Glomerular endothelial cell (primary cell): ENCODE data around the gene PRDM16. TPM values are rescaled to one million over a fixed set of nuclear protein-coding genes. Genes with fewer than 3 reads are reported as not detected.

Source experiments
- DNase-seq: peaks from one replicate; pipeline ENCODE4 v3.0.0-alpha.2; 2011; ENCODE audit warnings: low read depth, low spot score; ENCODE audit errors: extremely low read depth
- total RNA-seq: library from RNA; depleted of rRNA; stranded (reverse); fragments of >200 nt; gene quantifications from 2 replicates; pipeline ENCODE4 v1.2.3, GENCODE V29; 2015

The PRDM16 gene
- total RNA-seq, 1 donor from 2014 or later, result 0.12 TPM

- no peak for DNase-seq
Measured at GRCh38 chr1:3474421-3474820, 405.4 kb downstream of the PRDM16 start.

GRCh38 chr1:3475839-3476573 is 407.0 kb downstream of the PRDM16 start:
- DNase-seq, result no peak

GRCh38 chr1:3476666-3477065 is 407.7 kb downstream of the PRDM16 start:
- no peak for DNase-seq

- no peak for DNase-seq
Measured at GRCh38 chr1:3477241-3477995, 408.4 kb downstream of the PRDM16 start.

GRCh38 chr1:3478187-3478586 is 409.2 kb downstream of the PRDM16 start:
- no peak for DNase-seq

GRCh38 chr1:3479511-3480368 is 410.7 kb downstream of the PRDM16 start:
- DNase-seq, result no peak

GRCh38 chr1:3480369-3480719 is 411.3 kb downstream of the PRDM16 start:
- no peak for DNase-seq

- DNase-seq, result no peak
Measured at GRCh38 chr1:3481046-3481445, 412.0 kb downstream of the PRDM16 start.

GRCh38 chr1:3481836-3482375 is 412.9 kb downstream of the PRDM16 start:
- DNase-seq, result no peak

- no peak for DNase-seq
Measured at GRCh38 chr1:3482378-3482849, 413.4 kb downstream of the PRDM16 start.

GRCh38 chr1:3483380-3483779 is 414.4 kb downstream of the PRDM16 start:
- no peak for DNase-seq

- no peak for DNase-seq
Measured at GRCh38 chr1:3483801-3484444, 414.9 kb downstream of the PRDM16 start.

GRCh38 chr1:3485016-3485415 is 416.0 kb downstream of the PRDM16 start:
- no peak for DNase-seq

Other genes with a start within 250 kb of the PRDM16 start
- gene ACTRT2, start 47.7 kb upstream of the PRDM16 start, total RNA-seq, result not detected in 2 replicates